Transverse colon (tissue), 4 donors: ENCODE results near the gene ABAT. TPM values are rescaled to one million over a fixed set of nuclear protein-coding genes. Genes with fewer than 3 reads are reported as not detected.

Experiments used
- DNase-seq: peaks from one replicate; pipeline ENCODE4 v3.0.0-alpha.2; 2019
- H3K27ac ChIP-seq, 4 donors: fragments of 200-600 bp; sonication (generic); 2 replicates each; pipeline ENCODE4 v1.5.1; 2016 to 2018; ENCODE audit warnings: inconsistent platforms in 4 of 4
- H3K27me3 ChIP-seq: fragments of 200-600 bp; sonication (generic); 2 replicates; pipeline ENCODE4 v1.5.1; 2017; ENCODE audit warnings: inconsistent platforms
- H3K36me3 ChIP-seq, 4 donors: fragments of 200-600 bp; sonication (generic); 2 replicates each; pipeline ENCODE4 v1.5.1; 2017 to 2019; ENCODE audit warnings: inconsistent platforms in 4 of 4
- H3K4me1 ChIP-seq, 4 donors: fragments of 200-600 bp; sonication (generic); 2 replicates each; pipeline ENCODE4 v1.5.1; 2017 to 2020; ENCODE audit warnings: inconsistent platforms in 4 of 4
- H3K4me3 ChIP-seq, 4 donors: fragments of 200-600 bp; sonication (generic); 1 replicate in 1 of 4; 2 replicates in 3 of 4; pipeline versions ENCODE4 v1.5.1 to v1.6.1; 2017 to 2019; ENCODE audit warnings: inconsistent platforms in 4 of 4
- H3K9me3 ChIP-seq, 2 donors: fragments of 200-600 bp; sonication (generic); 2 replicates each; pipeline ENCODE4 v1.5.1; 2017 to 2019; ENCODE audit warnings: inconsistent platforms in 2 of 2
- EP300 ChIP-seq: sonication (generic); formaldehyde crosslinking; IDR thresholded peaks from one replicate; pipeline ENCODE4 v1.6.1; 2017; ENCODE audit warnings: antibody characterized with exemption, low read depth
- POLR2A ChIP-seq: fragments of 450-650 bp; IDR thresholded peaks from one replicate; pipeline ENCODE4 v1.6.1; 2016; ENCODE audit warnings: antibody characterized with exemption, mild to moderate bottlenecking, moderate library complexity
- POLR2AphosphoS5 ChIP-seq, 3 donors: sonication (generic); formaldehyde crosslinking; IDR thresholded peaks; one replicate each; pipeline ENCODE4 v1.6.1; 2016; ENCODE audit warnings: antibody characterized with exemption in 3 of 3
- WGBS, 2 donors: methylation state at CpG; one replicate each; pipeline ENCODE4 v1.1.5; 2018; ENCODE audit warnings: low coverage in 1 of 2; 5-methylcytosine and 5-hydroxymethylcytosine counted together
- in situ Hi-C, 4 donors: fragments of 200-750 bp; cut with MboI; loops; one replicate each; pipeline versions ENCODE4 v1.15.0 to v1.15.1; 2017; ENCODE audit warnings: low sequenced_read_pairs in 3 of 4, low pct_ligation_motif_present in 1 of 4, low pct_unique_long_range_greater_than_20kb in 1 of 4
- intact Hi-C: fragments of 100-400 bp; cut with DNase I; formaldehyde crosslinking; loops from one replicate; pipeline ENCODE4 v1.15.1; 2023; ENCODE audit warnings: low total_unique reads
- total RNA-seq, 4 donors: library from RNA; depleted of rRNA; stranded (reverse); fragments of >200 nt; gene quantifications; one replicate each; pipeline ENCODE4 v1.1.0, GENCODE V29; 2016
- TF ChIP-seq, protein P1 (sequence below), 5 experiments: fragments of 200-600 bp in 3 of 5; fragments of 450-650 bp in 2 of 5; sonication (generic) in 3 of 5; IDR thresholded peaks; 1 replicate in 2 of 5; 2 replicates in 3 of 5; pipeline ENCODE4 v1.5.1; 2016 to 2017; ENCODE audit warnings: antibody characterized with exemption in 5 of 5, inconsistent platforms in 3 of 5, mild to moderate bottlenecking in 2 of 5, moderate library complexity in 1 of 5

ABAT gene
- total RNA-seq, 4 donors from 2014 or later, result 15.7 to 35.2 (median 21.7) TPM

DNA sequence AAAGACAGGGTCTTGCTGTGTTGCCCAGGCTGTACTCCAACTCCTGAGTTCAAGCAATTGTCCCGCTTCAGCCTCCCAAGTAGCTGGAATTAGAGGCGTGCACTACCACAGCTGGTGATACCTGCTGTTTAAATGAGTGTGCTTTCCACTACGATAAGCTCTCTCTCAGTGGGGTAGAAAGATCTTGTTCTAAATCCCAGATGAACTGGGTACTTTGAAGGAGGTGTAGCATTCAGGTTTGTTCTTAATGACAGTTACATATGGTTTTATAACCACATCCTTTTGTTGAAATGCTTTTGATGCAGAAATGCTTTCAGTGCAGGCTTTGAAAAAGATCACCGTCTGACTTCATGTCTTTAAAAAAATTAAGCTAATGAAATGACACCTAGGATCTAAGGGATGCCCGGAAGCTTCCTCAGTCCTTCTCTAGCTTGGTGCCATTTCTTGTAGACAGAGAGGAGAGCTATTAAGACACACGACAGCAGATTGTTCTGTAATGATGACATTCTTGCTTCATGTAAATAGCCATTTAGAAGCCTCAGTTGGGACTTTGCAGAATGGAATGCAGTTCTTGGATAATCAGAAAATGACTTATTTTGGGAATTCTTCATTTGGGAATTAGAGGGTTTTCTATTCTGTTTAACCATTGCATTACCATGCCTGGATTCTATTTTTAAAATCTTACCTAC, 142.7 kb downstream of the ABAT start:
- intact Hi-C loops, result no loop called here
- peaks cover 0 to 61% (median 24%) of the 10 kb centered on the region in 4 donors for H3K36me3 ChIP-seq
- no peaks in the 10 kb centered on the region for H3K4me1 ChIP-seq
- TF ChIP-seq POLR2A (no peak), POLR2AphosphoS5 (IDR thresholded peaks at IDR 0.05) (no peak), EP300 (no peak)
- TF ChIP-seq, protein P1, sequence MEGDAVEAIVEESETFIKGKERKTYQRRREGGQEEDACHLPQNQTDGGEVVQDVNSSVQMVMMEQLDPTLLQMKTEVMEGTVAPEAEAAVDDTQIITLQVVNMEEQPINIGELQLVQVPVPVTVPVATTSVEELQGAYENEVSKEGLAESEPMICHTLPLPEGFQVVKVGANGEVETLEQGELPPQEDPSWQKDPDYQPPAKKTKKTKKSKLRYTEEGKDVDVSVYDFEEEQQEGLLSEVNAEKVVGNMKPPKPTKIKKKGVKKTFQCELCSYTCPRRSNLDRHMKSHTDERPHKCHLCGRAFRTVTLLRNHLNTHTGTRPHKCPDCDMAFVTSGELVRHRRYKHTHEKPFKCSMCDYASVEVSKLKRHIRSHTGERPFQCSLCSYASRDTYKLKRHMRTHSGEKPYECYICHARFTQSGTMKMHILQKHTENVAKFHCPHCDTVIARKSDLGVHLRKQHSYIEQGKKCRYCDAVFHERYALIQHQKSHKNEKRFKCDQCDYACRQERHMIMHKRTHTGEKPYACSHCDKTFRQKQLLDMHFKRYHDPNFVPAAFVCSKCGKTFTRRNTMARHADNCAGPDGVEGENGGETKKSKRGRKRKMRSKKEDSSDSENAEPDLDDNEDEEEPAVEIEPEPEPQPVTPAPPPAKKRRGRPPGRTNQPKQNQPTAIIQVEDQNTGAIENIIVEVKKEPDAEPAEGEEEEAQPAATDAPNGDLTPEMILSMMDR (IDR thresholded peaks at IDR 0.05), result no peak
- H3K27me3 ChIP-seq, result no peaks in the 10 kb centered on the region
- DNase-seq, result no peak
- H3K27ac ChIP-seq, result no peak overlapping the region
- H3K4me3 ChIP-seq, result no peak overlapping the region
- in situ Hi-C loops, result no loop called here
- no peaks in the 10 kb centered on the region for H3K9me3 ChIP-seq
- WGBS, 2 donors, result 71 to 90% methylated on average over 5 to 6 of the region's 6 CpGs

DNA sequence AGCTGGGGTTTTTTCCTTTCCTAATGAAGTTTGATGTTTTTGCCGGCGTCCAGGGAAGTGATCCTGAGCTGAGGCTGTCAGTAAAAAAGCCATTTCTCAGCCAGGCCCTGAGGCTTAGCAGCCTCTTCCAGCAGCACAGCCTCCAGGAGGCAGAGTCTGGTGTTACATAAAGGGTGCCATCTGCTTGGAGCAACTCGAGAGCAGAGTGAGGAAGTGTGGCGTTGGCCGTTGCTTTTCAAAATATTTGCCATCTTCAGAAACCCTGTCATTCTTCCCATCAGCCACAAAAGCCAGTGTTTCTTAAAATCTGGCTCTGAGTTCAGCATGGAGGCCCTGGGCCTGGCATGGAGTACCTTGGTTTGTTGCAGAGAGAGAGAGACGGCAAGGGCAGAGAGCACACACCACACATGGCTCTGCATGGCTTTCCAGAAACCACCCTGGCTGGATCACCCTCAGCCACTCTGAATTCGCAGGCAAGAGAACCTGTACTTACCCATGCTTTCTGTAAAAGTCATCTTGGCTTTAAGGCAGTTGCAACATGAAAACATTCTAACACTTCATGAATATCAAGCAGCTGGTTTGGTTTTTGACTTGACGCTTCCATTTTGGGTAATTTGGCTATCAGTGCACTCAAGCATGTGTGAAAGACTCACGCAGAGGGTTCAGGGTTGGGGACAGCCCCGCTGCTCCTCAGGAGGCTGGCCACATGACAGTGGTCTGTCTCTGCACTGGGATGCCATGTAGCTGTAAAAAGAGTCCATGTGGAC, 144.3 kb downstream of the ABAT start:
- Histone ChIP-seq H3K27me3 (no peaks in the 10 kb centered on the region), H3K9me3 (no peaks in the 10 kb centered on the region), H3K27ac (no peak overlapping the region), H3K4me3 (no peak overlapping the region), H3K4me1 (no peaks in the 10 kb centered on the region), H3K36me3 (peaks cover 0 to 46% (median 14%) of the 10 kb centered on the region in 4 donors)
- intact Hi-C loops, result no loop called here
- 84 to 100% methylated on average over 1 to 10 of the region's 10 CpGs for WGBS, 2 donors
- in situ Hi-C loops, result no loop called here
- TF ChIP-seq POLR2A, result no peak
- TF ChIP-seq, protein P1 (IDR thresholded peaks at IDR 0.05), result no peak
- no peak for TF ChIP-seq POLR2AphosphoS5 (IDR thresholded peaks at IDR 0.05)
- TF ChIP-seq EP300, result no peak
- DNase-seq, result no peak

DNA sequence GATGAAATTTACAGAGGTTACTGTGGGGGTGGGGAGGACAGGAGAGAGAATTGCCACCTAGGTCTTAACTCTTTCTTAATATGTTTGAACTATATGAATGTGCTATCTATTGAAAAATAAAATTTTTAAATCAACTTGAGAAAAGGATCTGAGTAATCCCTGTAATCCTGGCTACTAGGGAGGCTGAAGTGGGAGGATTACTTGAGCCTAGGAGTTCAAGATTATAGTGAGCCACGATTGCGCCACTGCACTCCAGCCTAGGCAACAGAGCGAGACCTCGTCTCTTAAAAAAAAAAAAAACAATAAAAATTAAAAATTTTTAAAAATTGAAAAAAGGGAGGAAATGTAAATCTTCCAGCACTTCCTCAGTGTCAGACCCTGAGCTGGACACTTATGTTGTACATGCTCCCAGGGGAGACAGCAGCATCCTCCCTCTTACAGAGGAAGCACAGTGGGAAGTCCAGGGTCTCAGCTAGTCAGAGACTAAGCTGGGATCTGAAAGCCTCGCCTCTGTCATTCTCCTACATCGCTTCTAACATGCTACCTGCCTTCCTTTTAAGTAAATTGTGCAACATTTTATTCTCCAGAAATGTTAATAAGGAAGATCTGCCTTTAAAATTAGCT, 145.1 kb downstream of the ABAT start:
- Histone ChIP-seq H3K27me3 (no peaks in the 10 kb centered on the region), H3K27ac (no peak overlapping the region), H3K4me1 (no peaks in the 10 kb centered on the region), H3K9me3 (no peaks in the 10 kb centered on the region), H3K4me3 (no peak overlapping the region), H3K36me3 (peaks cover 0 to 46% (median 10%) of the 10 kb centered on the region in 4 donors)
- no peak for DNase-seq
- in situ Hi-C loops, result no loop called here
- intact Hi-C loops, result no loop called here
- TF ChIP-seq POLR2A, result no peak
- no peak for TF ChIP-seq POLR2AphosphoS5 (IDR thresholded peaks at IDR 0.05)
- TF ChIP-seq, protein P1 (IDR thresholded peaks at IDR 0.05), result no peak
- no peak for TF ChIP-seq EP300
- WGBS, 2 donors, result 86 to 95% methylated on average over 6 of the region's 6 CpGs

DNA sequence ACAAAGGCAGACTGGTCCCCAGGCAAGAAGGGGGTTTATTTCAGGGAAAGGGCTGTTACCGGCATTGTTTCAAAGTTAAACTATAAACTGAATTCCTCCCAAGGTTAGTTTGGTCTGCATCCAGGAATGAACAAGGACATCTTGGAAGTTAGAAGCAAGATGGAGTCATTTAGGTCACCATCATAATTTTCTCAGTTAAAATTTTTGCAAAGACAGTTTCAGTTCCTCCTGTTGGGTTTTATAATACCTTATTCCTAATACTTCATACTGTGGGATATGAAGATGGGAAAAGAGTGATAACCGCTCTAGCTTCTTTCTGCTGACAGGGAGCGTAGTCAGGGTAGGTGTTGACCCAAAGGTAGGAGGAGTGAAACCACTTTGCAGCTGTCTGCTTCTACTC, 148.0 kb downstream of the ABAT start:
- no peaks in the 10 kb centered on the region for H3K27me3 ChIP-seq
- in situ Hi-C loops, result no loop called here
- intact Hi-C loops, result no loop called here
- H3K36me3 ChIP-seq, result peaks cover 0 to 28% (median 4%) of the 10 kb centered on the region in 4 donors
- no peaks in the 10 kb centered on the region for H3K4me1 ChIP-seq
- no peaks in the 10 kb centered on the region for H3K9me3 ChIP-seq
- 85 to 100% methylated on average over 1 to 3 of the region's 3 CpGs for WGBS, 2 donors
- H3K27ac ChIP-seq, result no peak overlapping the region
- no peak for DNase-seq
- H3K4me3 ChIP-seq, result no peak overlapping the region
- TF ChIP-seq EP300 (no peak), POLR2AphosphoS5 (IDR thresholded peaks at IDR 0.05) (no peak), POLR2A (no peak)
- TF ChIP-seq, protein P1 (IDR thresholded peaks at IDR 0.05), result no peak
